ENCODE results near the gene FGF22. TPM values are rescaled to one million over a fixed set of nuclear protein-coding genes. Genes with fewer than 3 reads are reported as not detected.

Gene FGF22
- total RNA-seq, 1 experiment from 2014 or later: not detected

DNA sequence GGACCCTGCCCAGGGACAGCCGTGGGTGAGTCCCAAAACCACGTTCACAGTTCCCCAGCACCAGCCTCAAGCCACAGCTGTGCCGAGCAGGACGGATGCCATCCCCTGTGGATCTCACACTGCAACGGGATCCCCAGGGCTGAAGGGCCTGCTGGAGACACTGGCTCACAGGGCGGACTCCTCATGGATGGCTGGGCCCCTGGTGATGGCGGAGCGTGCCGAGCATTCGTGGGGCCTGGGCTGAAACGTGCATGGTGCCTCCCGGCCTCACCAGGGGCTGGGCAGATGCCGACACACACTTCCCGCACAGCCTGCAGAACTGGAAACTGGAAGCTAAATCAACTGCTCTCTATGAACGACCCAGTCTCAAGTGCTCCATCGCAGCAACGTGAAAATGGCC is 13.7 kb downstream of the FGF22 start:
- Histone ChIP-seq H4K20me1 (ENCODE audit: insufficient read depth, low read depth, low read length) (peaks cover 51% of the 10 kb centered on the region), H3K36me3 (ENCODE audit: insufficient read depth, low read length) (peaks cover 16% of the 10 kb centered on the region)

DNA sequence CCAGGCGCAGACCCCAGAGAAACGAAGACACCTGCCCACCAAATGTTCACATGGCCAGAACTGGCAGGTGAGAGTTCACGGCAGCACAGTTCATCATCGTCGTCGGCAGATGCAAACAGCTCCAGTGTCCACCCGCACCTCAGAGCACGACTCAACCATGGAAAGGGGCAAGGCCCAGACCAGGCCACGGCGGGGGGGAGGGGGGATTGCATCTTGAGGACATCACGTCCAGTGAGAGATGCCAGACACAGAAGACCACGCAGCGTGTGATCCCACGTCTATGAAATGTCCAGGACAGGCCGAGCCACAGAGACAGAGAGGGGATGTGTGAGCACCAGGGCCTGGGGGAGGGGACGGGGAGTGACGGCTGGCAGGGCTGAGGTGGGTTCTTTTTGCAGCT is 16.0 kb downstream of the FGF22 start:
- Histone ChIP-seq H3K79me2 (ENCODE audit: low read length) (peaks cover 85% of the 10 kb centered on the region), H3K9me3 (ENCODE audit: low read length) (no peaks in the 10 kb centered on the region), H3K27ac (ENCODE audit: low read length) (no peak overlapping the region), H3K9ac (ENCODE audit: low read length) (no peak overlapping the region), H3K36me3 (ENCODE audit: insufficient read depth, low read length) (peaks cover 20% of the 10 kb centered on the region), H2AFZ (ENCODE audit: low read length) (no peak overlapping the region), H3K27me3 (ENCODE audit: low read length) (no peaks in the 10 kb centered on the region), H3K9me2 (replicated peaks; ENCODE audit: insufficient read depth, low read length) (no peaks in the 10 kb centered on the region), H3K4me1 (ENCODE audit: low read length) (peaks cover 6% of the 10 kb centered on the region), H3K4me2 (ENCODE audit: low read depth, low read length, poor library complexity, severe bottlenecking) (no peak overlapping the region), H3K4me3 (ENCODE audit: low read length) (no peak overlapping the region), H4K20me1 (ENCODE audit: insufficient read depth, low read depth, low read length) (peaks cover 69% of the 10 kb centered on the region)
- no peak for DNase-seq

More for the DNA sequence above, 13.7 kb downstream of the FGF22 start:
- Histone ChIP-seq H3K27ac (ENCODE audit: low read length) (no peak overlapping the region), H3K9me3 (ENCODE audit: low read length) (no peaks in the 10 kb centered on the region), H3K27me3 (ENCODE audit: low read length) (no peaks in the 10 kb centered on the region), H3K9me2 (replicated peaks; ENCODE audit: insufficient read depth, low read length) (no peaks in the 10 kb centered on the region), H3K9ac (ENCODE audit: low read length) (no peak overlapping the region), H3K4me3 (ENCODE audit: low read length) (no peak overlapping the region), H3K4me2 (ENCODE audit: low read depth, low read length, poor library complexity, severe bottlenecking) (no peak overlapping the region), H3K79me2 (ENCODE audit: low read length) (peaks cover 62% of the 10 kb centered on the region), H2AFZ (ENCODE audit: low read length) (no peak overlapping the region), H3K4me1 (ENCODE audit: low read length) (no peaks in the 10 kb centered on the region)
- DNase-seq: no peak

DNA sequence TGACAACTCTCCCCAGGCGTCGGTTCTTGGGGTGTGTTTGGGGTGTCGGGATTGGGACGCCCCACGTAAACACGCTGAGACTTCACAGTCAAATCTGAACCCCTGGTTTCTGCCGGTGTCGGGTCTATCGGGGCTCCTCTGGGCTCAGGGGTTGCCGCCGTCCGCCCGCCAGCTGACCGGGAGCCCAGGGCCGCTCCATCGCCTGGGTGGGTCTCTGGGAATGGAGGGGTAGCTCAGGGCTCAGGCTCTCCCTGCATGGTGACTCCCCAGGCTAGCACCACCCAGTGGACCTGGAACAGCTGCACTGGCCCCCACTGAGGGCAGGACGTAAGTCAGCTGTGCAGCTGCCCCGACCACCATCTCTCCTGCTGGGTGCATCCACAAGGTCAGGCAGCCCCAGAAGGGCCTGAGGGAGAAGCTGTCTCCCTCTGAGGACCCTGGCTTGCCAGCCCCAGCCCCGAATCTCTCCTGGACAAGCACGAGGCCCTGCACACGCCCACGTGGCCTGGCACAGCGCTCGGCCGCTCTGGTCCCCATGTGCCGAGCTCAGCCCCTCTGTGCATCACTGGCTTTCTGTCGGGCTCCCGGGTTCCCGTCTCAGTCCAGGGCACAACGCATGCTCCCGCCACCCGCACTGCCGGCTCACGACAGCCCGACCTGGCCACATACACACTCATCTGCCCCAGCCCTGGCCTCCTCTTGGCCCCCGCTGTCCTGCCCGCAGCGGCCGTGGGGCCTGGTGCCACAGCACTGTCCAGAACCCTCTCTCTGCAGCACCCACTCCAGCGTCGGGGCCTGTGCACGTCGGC is 17.3 kb downstream of the FGF22 start:
- Histone ChIP-seq H3K9ac (ENCODE audit: low read length) (no peak overlapping the region), H4K20me1 (ENCODE audit: insufficient read depth, low read depth, low read length) (peaks cover 81% of the 10 kb centered on the region), H3K79me2 (ENCODE audit: low read length) (peaks cover 94% of the 10 kb centered on the region), H2AFZ (ENCODE audit: low read length) (no peak overlapping the region), H3K36me3 (ENCODE audit: insufficient read depth, low read length) (peaks cover 23% of the 10 kb centered on the region), H3K9me3 (ENCODE audit: low read length) (no peaks in the 10 kb centered on the region), H3K27ac (ENCODE audit: low read length) (no peak overlapping the region), H3K9me2 (replicated peaks; ENCODE audit: insufficient read depth, low read length) (no peaks in the 10 kb centered on the region), H3K27me3 (ENCODE audit: low read length) (no peaks in the 10 kb centered on the region), H3K4me1 (ENCODE audit: low read length) (peaks cover 15% of the 10 kb centered on the region), H3K4me3 (ENCODE audit: low read length) (no peak overlapping the region), H3K4me2 (ENCODE audit: low read depth, low read length, poor library complexity, severe bottlenecking) (no peak overlapping the region)
- DNase-seq: no peak

DNA sequence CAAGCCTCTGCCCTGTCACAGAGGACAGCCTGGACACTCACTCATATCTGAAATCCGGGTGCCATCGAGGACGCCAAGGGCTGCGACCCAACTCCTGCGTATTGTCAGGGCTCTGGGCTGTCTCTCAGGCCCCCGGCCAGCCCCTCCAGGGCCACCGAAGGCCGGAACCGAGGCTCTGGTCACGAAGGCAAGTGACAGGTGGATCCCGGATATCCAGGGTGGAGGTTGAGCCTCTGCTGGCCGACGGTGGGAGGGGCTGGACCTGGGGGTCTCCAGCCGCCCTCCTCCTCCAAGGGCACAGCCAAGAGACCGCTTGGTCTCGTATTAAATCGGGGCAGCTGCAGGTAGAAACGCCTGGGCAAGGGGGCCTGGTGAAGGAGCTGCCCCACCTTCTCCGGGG is 17.9 kb downstream of the FGF22 start:
- DNase-seq: no peak
- Histone ChIP-seq H3K4me3 (ENCODE audit: low read length) (no peak overlapping the region), H3K9me3 (ENCODE audit: low read length) (no peaks in the 10 kb centered on the region), H3K79me2 (ENCODE audit: low read length) (peaks cover 96% of the 10 kb centered on the region), H3K9ac (ENCODE audit: low read length) (no peak overlapping the region), H3K27ac (ENCODE audit: low read length) (no peak overlapping the region), H3K4me1 (ENCODE audit: low read length) (peaks cover 15% of the 10 kb centered on the region), H3K9me2 (replicated peaks; ENCODE audit: insufficient read depth, low read length) (no peaks in the 10 kb centered on the region), H2AFZ (ENCODE audit: low read length) (no peak overlapping the region), H4K20me1 (ENCODE audit: insufficient read depth, low read depth, low read length) (peaks cover 85% of the 10 kb centered on the region), H3K4me2 (ENCODE audit: low read depth, low read length, poor library complexity, severe bottlenecking) (no peak overlapping the region), H3K36me3 (ENCODE audit: insufficient read depth, low read length) (peaks cover 24% of the 10 kb centered on the region), H3K27me3 (ENCODE audit: low read length) (no peaks in the 10 kb centered on the region)

- no peak overlapping the region for H3K27ac ChIP-seq (ENCODE audit: low read length)
- H2AFZ ChIP-seq (ENCODE audit: low read length): no peak overlapping the region
- no peaks in the 10 kb centered on the region for H3K9me3 ChIP-seq (ENCODE audit: low read length)
- H3K4me2 ChIP-seq (ENCODE audit: low read depth, low read length, poor library complexity, severe bottlenecking): no peak overlapping the region
- H3K36me3 ChIP-seq (ENCODE audit: insufficient read depth, low read length): peaks cover 24% of the 10 kb centered on the region
- no peaks in the 10 kb centered on the region for H3K27me3 ChIP-seq (ENCODE audit: low read length)
- peaks cover 84% of the 10 kb centered on the region for H4K20me1 ChIP-seq (ENCODE audit: insufficient read depth, low read depth, low read length)
- H3K9ac ChIP-seq (ENCODE audit: low read length): no peak overlapping the region
- H3K4me1 ChIP-seq (ENCODE audit: low read length): peaks cover 15% of the 10 kb centered on the region
- H3K9me2 ChIP-seq (replicated peaks; ENCODE audit: insufficient read depth, low read length): no peaks in the 10 kb centered on the region
- H3K4me3 ChIP-seq (ENCODE audit: low read length): no peak overlapping the region
- DNase-seq: no peak
- H3K79me2 ChIP-seq (ENCODE audit: low read length): peaks cover 94% of the 10 kb centered on the region
Observed at GRCh38 chr19:658059-658839, 18.6 kb downstream of the FGF22 start.

DNA sequence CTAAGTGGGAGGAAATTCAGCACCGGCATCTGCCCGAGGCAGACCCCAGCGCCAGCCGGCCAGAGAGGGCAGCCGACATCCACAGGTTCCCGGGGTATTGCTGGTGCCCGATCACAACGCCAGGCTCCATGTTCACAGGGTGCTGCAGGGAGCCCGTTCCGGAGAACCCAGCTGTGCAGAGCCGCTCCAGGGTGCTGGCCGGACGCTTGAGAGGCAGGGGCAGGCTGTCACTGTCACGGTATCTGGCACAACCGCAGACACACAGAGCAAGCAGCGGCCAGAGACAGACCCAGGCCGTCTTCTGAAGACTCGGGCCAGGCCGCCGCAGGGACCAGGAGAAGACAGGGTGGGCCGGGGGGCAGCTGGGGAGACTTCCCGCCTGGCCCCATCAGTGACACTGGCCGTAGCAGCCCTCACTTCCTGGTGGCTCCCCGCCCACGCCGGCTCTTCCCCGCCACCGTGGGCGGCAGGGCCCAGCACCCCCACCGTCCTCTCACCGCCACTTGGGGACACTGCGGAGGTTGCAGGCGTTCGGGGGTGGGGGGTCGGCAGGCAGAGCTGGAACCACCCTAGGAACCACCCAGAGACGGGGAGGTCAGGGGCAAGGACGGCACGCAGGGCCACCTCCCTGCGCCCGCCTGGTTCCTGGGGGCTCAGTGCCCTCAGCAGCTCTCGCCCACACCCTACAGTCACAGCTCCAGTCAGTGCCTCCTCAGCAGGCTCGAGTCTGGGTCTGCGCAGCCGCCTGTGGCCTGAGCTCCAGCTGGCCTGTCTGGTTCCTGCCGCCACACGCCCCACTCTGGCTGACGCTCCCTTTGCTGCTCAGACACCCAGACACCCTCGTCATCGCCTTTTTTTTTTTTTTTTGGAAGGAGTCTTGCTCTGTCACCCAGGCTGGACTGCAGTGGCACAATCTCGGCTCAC is 19.5 kb downstream of the FGF22 start:
- DNase-seq: no peak
- Histone ChIP-seq H3K27ac (ENCODE audit: low read length) (no peak overlapping the region), H3K4me3 (ENCODE audit: low read length) (no peak overlapping the region), H3K9me2 (replicated peaks; ENCODE audit: insufficient read depth, low read length) (no peaks in the 10 kb centered on the region), H3K36me3 (ENCODE audit: insufficient read depth, low read length) (peaks cover 16% of the 10 kb centered on the region), H3K9me3 (ENCODE audit: low read length) (no peaks in the 10 kb centered on the region), H3K4me1 (ENCODE audit: low read length) (peaks cover 23% of the 10 kb centered on the region), H3K79me2 (ENCODE audit: low read length) (peaks cover 85% of the 10 kb centered on the region), H3K9ac (ENCODE audit: low read length) (no peak overlapping the region), H4K20me1 (ENCODE audit: insufficient read depth, low read depth, low read length) (peaks cover 74% of the 10 kb centered on the region), H3K4me2 (ENCODE audit: low read depth, low read length, poor library complexity, severe bottlenecking) (no peak overlapping the region), H2AFZ (ENCODE audit: low read length) (no peak overlapping the region), H3K27me3 (ENCODE audit: low read length) (no peaks in the 10 kb centered on the region)

DNA sequence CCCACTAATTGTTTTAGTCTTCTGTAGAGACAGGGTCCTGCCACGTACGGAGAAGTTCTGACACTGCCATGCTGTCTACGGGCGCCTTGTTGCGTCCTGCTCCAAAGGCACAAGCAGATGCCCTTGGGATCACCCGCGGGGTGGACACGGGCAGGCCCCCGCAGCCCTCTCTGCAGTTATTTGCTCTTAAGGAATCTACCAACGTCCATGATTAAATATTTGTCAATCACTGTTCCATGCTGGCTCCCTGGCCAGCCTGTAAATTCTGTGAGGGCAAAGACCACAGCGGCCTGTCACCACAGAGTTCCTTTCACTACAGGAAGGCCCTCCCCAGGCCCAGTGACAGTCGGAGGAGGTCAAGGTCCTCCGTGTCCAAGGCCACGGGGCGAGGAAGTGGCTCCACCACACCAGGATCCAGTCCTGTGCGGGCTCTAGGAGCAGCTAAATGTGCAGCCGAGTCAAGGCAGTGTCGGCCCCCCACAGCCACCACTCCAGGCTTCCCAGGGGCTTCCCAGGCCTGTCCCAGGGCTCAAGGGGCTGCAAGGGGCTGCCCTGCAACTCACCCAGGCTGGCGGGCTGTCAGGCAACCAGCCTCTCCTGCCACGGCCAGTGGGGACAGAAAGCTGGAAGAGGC is 21.2 kb downstream of the FGF22 start:
- no peaks in the 10 kb centered on the region for H3K9me2 ChIP-seq (replicated peaks; ENCODE audit: insufficient read depth, low read length)
- H3K27me3 ChIP-seq (ENCODE audit: low read length): no peaks in the 10 kb centered on the region
- peaks cover 63% of the 10 kb centered on the region for H4K20me1 ChIP-seq (ENCODE audit: insufficient read depth, low read depth, low read length)
- H3K79me2 ChIP-seq (ENCODE audit: low read length): peaks cover 70% of the 10 kb centered on the region
- no peaks in the 10 kb centered on the region for H3K9me3 ChIP-seq (ENCODE audit: low read length)
- H3K4me3 ChIP-seq (ENCODE audit: low read length): peak overlapping the region; percentile 82
- H3K27ac ChIP-seq (ENCODE audit: low read length): no peak overlapping the region
- no peak for DNase-seq
- peaks cover 26% of the 10 kb centered on the region for H3K4me1 ChIP-seq (ENCODE audit: low read length)
- peaks cover 8% of the 10 kb centered on the region; the same call in 1 of the 2 replicates for H3K36me3 ChIP-seq (ENCODE audit: insufficient read depth, low read length)
- H3K4me2 ChIP-seq (ENCODE audit: low read depth, low read length, poor library complexity, severe bottlenecking): peak overlapping the region; percentile 88
- H3K9ac ChIP-seq (ENCODE audit: low read length): peak overlapping the region; percentile 100
- no peak overlapping the region for H2AFZ ChIP-seq (ENCODE audit: low read length)

Measured in Karpas-422 (cell line).